Activated CD4-positive, alpha-beta T cell treated with anti-CD3 and anti-CD28 coated beads for 48 hours (primary cell): ENCODE results near the gene FYN.
"Not testable (repeated sequence)": the region's sequence is repeated elsewhere in the genome, so short reads cannot be mapped to it uniquely, and the experiment has no call there.

ENCODE experiments used
- DNase-seq: peaks from one replicate; pipeline ENCODE4 v3.0.0-alpha.2; 2020

The FYN gene

DNA sequence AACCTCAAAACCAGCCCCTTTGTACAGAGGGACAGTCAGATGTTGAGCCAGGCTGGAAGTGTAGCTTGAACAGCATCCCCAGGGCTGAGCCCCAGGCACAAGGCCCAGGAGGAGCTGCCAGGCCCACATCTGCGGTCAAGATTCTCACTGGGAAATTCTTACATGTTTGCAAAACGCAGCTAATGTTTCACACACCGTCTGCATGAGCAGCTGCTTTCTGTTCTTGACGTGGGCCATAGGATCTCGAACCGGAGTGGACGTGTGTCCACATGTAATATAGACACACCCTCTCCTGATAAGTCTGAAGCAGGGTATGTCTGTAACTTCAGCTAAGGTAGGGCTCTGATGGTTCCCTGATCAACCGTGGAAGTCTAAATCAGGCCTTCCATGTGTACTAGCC, 226.3 kb downstream of the FYN start:
- no peak for DNase-seq

DNA sequence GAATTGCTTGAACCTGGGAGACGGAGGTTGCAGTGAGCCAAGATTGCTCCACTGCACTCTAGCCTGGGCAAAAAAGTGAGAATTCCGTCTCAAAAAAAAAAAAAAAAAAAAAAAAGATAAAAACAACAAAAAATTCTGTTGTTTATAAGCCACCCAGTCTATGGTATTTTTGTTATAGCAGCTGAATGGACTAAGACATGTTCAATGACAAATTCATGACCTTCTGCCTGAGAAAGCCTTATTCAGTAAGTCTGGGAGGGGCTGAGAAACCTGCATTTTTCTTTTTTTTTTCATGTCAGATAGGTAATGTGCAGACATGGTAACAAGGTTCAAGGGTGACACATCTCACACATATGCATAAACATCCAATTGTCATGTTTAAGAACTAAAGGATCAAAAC, 227.2 kb downstream of the FYN start:
- no peak for DNase-seq

- DNase-seq = no peak
Observed at GRCh38 chr6:111644893-111645430, 228.3 kb downstream of the FYN start.

DNA sequence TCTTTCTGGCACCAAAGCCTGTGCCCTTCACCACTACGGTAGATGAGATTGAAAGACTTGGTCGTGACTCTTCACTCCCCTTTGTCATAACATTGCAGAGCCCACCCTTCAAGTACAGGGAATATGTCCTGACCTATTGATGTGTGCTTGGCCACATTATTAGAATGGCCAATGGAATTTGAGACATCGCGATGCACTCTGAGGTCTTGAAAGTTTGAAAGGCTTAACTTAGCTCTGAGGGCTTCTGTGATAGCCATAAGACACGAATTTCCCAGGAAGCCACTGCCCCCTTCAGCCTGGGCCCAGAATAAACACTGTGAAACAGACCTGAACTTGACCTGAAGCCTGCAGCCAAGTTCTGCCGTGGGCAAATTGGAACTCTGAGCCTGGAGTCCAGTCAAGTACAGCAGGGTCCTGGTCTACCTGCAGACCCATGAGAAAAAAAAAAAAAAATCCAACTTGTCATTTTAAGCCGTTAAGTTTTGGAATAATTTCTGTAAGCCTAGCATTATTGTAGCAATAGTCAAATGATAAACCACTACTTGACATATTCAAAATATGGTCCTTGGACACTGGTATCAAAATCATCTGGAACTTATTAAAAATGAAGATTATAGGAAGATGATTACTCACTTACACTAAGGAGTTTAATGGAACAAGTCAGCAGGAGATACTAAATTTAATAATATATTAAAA, 230.6 kb downstream of the FYN start:
- DNase-seq = peak; percentile 45

GRCh38 chr6:111639266-111639665, 234.0 kb downstream of the FYN start:
- DNase-seq = no peak

- not testable (repeated sequence) for DNase-seq
Observed at GRCh38 chr6:111634981-111635380, 238.3 kb downstream of the FYN start.

DNA sequence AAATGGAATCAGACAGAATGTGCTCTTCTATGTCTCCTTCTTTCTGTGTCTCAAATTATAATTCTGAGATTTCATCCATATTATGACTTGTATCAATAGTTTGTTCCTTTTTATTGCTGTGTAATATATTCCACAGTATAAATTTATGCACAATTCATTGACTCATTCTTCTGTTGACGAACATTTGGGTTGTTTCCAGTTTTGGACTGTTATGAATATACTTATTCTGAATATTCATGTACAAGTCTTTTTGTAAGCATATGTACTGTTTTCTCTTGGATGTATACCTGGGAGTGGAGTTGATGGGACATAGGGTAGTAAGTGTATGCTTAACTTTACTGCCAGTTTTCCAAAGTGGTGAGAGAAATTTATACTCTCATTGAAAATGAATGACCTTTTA, 239.4 kb downstream of the FYN start:
- DNase-seq = no peak

DNA sequence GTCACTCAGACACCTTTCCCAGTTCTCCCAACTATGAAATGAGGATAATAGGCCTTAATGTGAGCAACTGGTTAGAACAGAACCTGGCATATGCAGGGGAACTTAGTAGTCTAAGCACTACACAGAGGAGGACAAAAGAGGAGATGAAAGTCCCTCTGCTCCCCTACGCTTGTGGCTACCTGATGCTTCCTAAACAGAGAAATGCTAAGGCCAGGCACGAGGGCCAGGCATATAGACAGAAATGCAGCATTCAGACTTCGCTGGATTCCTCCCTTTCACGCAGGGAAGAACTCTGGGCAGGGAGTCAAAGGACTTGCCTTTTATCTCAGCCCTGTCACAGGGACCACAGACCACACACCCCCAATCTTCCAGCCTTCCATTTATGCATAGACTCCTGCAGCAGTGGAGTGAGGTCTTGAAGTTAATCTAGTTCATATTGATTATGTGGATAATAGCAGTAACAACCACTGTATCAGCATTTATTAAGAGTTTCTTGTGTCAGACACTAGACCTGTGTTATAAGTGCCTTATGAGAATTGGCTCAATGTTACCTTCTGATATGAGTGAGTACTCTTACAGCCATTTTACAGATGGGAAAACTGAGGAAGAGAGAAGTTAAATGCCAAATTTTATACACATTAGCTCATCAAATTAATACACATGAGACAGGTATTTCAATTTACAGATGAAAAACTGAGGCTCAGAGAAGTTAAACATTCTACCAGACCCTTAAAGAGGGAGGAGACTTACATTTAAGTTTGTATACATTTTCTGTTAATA, 240.6 kb downstream of the FYN start:
- DNase-seq = no peak

DNA sequence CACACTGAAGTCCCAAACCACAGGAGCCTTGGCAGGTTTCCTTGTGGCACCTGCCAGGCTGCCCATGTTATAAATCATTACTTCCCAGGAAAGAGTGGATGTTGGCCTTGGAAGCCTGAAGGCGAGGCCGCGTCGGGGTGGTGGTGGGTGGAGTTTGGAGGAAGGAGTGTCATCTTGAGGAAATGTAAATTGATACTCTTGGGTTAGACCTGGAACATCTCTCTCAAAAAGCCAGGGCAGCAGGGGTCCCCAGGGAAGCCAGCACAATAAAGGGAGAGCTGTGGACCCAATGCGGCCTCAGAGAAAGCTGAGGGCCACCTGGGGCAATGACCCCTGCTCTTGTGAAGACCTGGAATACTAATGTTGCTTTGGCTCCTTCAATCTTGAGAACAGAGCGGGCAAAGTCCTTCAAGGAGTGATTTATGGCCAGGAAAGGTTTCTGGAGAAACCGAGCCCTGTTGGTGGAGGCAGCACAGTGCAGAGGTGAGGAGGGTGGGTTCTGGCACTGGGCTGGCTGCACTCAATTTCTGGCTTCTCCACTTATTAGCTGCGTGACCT, 241.3 kb downstream of the FYN start:
- no peak for DNase-seq

DNA sequence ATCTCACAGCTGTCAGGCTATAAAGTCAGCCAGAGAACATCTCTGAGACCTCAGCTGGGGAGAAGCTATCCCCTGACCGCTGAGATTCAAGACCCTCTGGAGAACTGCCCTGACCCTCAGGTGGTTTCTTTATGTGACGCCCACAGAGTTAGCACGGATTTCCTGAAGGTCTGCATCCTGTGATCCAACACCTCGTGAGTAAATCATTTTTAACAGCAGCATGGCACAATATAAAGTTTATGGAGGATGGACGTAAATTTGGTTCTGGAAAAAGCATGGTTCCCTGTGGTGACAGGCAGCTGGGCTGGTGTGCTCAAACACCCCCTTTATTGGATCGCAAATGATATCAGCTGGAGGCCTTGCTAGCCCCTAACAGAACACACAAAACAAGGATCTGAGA, 242.2 kb downstream of the FYN start:
- DNase-seq = no peak

DNA sequence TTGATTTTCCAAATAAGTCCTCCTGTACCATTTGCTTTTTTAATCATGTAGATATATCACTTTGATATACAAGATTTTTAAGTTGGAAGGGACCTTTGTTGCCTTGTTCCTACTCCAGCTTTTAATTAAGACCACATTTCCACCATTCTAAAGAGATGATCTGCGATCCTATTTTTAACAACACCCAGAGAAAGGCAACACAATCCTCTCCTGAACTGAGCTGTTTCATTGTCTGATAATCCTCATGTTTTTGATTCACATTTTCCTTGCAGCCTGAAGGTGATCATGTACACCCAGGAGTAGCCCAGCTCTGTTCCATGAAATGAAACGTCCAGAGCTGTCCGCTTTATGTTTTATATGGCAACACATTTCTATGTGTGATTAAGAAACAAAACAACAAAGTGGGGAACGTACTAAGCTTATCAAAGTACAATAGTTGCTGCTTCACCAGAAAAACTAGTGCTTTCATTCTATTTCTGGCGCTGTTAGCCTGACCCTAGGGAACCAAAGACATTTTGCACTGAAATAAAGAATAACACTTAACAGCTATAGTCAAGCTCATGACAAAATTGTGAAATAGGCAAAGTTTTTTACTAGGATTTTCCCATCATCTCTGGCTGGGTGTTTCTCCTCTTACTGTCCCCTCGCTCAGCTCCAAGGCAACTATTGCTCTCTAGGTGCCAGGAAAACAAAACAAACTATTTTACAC, 245.0 kb downstream of the FYN start:
- DNase-seq = no peak

GRCh38 chr6:111626441-111626840, 246.8 kb downstream of the FYN start:
- no peak for DNase-seq

GRCh38 chr6:111625461-111626391, 247.5 kb downstream of the FYN start:
- DNase-seq = no peak

GRCh38 chr6:111625099-111625416, 248.2 kb downstream of the FYN start:
- DNase-seq = no peak

DNA sequence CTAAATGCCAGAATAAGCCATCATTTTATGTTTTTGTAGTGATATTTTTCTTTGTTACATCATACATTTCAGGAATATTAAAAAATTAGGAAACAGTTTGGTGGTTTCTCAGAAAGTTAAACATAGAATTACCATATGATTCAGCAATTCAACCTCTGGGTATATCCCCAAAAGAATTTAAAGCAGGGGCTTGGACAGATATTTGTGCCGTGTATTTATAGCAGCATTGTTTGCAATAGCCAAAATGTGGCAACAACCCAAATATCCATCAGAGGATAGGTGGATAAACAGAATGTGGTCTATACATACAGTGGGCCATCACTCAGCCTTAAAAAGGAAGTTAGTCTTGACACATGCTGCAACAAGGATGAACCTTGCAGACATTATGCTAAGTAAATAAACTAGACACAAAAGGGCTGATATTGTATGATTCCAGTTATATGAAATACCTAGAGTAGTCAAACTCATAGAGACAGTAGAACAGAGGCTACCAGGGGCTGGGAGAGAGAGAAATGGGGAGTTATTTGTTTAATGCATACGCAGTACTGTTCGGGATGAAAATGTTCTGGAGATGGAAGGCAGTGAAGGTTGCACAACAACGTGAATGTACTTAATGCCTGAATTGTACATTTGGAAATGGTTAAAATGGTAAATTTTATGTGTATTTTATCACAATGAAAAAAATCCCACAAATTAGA, 248.7 kb downstream of the FYN start:
- DNase-seq = no peak

DNA sequence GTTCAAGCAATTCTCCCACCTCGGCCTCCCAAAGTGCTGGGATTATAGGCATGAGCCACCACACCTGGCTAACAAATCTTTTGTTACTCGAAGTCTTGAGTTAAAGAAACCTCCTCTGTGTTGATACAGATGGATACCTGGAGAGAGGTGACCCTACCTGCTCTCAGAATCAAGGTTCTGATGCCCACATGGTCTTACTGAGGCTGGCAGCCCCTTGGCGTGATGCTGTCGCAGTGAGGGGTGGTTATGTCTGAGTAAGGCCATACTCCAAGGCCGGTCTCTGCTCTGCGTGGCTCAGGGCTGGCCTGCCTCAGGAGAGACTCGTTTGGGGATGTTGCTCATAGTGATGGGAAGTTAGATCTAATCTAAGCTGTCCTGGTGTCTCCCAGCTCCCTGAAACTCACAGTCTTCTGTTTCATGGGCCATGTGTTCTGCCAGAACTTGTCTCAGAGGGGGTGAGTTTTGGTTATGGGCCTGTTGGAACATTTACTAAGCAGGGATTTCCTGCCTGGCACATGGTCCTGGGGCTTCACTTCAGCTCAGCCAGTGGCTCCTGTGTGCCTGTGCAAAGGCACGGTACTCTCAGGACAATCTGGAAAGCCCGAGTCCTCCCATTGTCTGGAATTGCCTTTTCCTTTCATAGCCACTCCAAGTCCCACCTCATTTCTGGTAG, 250.1 kb downstream of the FYN start:
- DNase-seq = no peak

- DNase-seq = no peak
Observed at GRCh38 chr6:111620169-111620568, 253.1 kb downstream of the FYN start.

GRCh38 chr6:111618407-111618806, 254.8 kb downstream of the FYN start:
- no peak for DNase-seq

DNA sequence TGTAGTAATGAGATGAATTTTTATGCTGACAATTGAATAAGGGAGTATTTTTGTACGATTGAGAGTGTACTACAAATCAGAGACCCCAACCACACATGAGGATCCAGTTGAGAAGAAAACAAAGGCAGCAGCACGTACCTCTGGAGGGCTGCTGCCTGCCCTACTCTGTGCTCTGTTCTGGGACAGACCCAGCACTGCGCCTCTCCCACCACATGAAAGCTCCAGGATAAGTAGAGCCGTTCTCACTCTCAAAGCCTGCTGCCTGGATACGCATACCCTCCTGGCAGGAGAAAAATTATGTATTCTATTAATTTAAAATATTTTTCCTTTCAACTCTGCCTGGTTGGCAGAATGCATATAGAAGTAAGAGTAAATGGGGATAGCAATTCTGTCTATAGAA, 256.1 kb downstream of the FYN start:
- DNase-seq = no peak

DNA sequence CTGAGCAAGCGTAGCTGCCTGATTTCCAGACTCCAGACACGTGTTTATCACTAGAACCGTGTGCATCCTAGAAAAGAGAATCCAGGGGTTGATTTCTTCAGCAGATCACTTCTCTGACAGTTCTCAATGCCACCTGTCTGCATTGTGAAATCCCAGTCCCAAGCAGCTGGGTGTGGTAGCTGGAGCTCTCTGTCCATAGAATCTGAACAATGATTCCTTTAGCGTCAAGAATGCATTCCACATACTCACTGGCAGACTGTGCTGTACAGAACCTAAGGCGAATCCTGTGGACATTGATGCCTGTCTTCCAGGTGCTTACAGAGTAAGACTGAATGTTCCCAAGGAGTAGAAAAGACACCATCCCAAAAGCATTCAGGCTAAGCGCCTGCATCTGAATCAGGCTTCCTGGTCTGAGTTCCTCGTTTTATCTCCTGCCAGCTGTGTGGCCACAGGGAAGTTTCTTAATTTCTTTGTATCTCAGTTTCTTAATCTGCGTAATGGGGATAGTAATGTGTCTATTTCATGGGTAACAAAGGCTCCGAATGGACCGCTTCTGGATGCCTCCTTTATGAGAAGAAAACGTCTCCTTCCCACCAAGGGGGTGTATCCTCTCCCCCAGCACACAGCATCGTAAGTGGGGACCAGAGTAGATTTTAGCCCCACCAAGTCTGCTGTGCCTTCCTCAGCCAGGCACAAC, 257.2 kb downstream of the FYN start:
- no peak for DNase-seq
